SK-N-SH (cell line): Measurements from ENCODE around the gene AHCYL2. TPM values are rescaled to one million over a fixed set of nuclear protein-coding genes. Genes with fewer than 3 reads are reported as not detected.

Experiments used
- CTCF ChIA-PET: fragments of 300-600, 350-600 bp; formaldehyde crosslinking; extraction: SDS; loops from one replicate; lab custom pipeline; 2021; lab: Yijun Ruan, JAX
- POLR2A ChIA-PET: fragments of 350-600 bp; sonication (Branson Sonifier 250); formaldehyde crosslinking; extraction: SDS; loops from one replicate; lab custom pipeline; 2020; ENCODE audit warnings: antibody characterized with exemption, inconsistent platforms; lab: Yijun Ruan, JAX
- DNase-seq: peaks from one replicate; pipeline ENCODE4 v3.0.0; 2012
- H2AFZ ChIP-seq: fragments of 200-600 bp; sonication (generic); 2 replicates; pipeline ENCODE4 v1.8.1; 2016; ENCODE audit warnings: antibody characterized with exemption, mild to moderate bottlenecking, low read depth
- H3F3A ChIP-seq: fragments of 200-600 bp; sonication (generic); replicated peaks from 2 replicates; pipeline ENCODE3; 2016; ENCODE audit warnings: antibody characterized with exemption, mild to moderate bottlenecking; ENCODE audit not compliant: insufficient read depth
- H3K27ac ChIP-seq, 2 experiments: fragments of 200-500 bp in 1 of 2; fragments of 200-600 bp in 1 of 2; sonication (Bioruptor generic) in 1 of 2; sonication (generic), shearing (Covaris generic) in 1 of 2; 2 replicates each; pipeline versions ENCODE4 v1.5.1 to v1.6.1; 2014 to 2016; ENCODE audit warnings: low read depth in 2 of 2, inconsistent platforms in 1 of 2, low read length in 1 of 2, mild to moderate bottlenecking in 1 of 2, mixed read lengths in 1 of 2
- H3K27me3 ChIP-seq: fragments of 200-600 bp; sonication (generic), shearing (Covaris generic); 2 replicates; pipeline ENCODE4 v1.6.1; 2016; ENCODE audit warnings: mixed run types; ENCODE audit not compliant: insufficient read depth
- H3K36me3 ChIP-seq, 2 experiments: fragments of 200-500 bp in 1 of 2; fragments of 200-600 bp in 1 of 2; sonication (Bioruptor generic) in 1 of 2; sonication (generic) in 1 of 2; replicated peaks in 1 of 2; 2 replicates each; pipeline versions ENCODE3 to v1.5.1; 2014 to 2016; ENCODE audit warnings: low read length in 1 of 2, mild to moderate bottlenecking in 1 of 2; ENCODE audit not compliant: insufficient read depth in 2 of 2, control insufficient read depth in 1 of 2
- H3K4me1 ChIP-seq, 2 experiments: fragments of 200-500 bp in 1 of 2; fragments of 200-600 bp in 1 of 2; sonication (Bioruptor generic) in 1 of 2; sonication (generic), shearing (Covaris generic) in 1 of 2; 2 replicates each; pipeline versions ENCODE4 v1.5.1 to v1.6.1; 2014 to 2016; ENCODE audit warnings: low read depth in 1 of 2, low read length in 1 of 2, mixed run types in 1 of 2; ENCODE audit not compliant: insufficient read depth in 2 of 2, control insufficient read depth in 1 of 2
- H3K4me2 ChIP-seq: fragments of 200-600 bp; sonication (generic), shearing (Covaris generic); 2 replicates; pipeline ENCODE4 v1.6.1; 2017; ENCODE audit warnings: mixed run types
- H3K4me3 ChIP-seq, 2 experiments: fragments of 200-500 bp in 1 of 2; fragments of 200-600 bp in 1 of 2; sonication (Bioruptor generic) in 1 of 2; sonication (generic), shearing (Covaris generic) in 1 of 2; 2 replicates each; pipeline versions ENCODE4 v1.5.1 to v1.8.1; 2014 to 2016; ENCODE audit warnings: low read depth in 2 of 2, inconsistent platforms in 1 of 2, low read length in 1 of 2, mild to moderate bottlenecking in 1 of 2, mixed read lengths in 1 of 2, moderate library complexity in 1 of 2
- H3K79me2 ChIP-seq: fragments of 200-600 bp; sonication (generic); 2 replicates; pipeline ENCODE4 v1.8.1; 2017; ENCODE audit warnings: mild to moderate bottlenecking; ENCODE audit not compliant: insufficient read depth
- H3K9ac ChIP-seq: fragments of 200-600 bp; sonication (generic); 2 replicates; pipeline ENCODE4 v1.6.1; 2017; ENCODE audit warnings: mixed run types
- H3K9me2 ChIP-seq: fragments of 200-600 bp; sonication (generic); 2 replicates; pipeline ENCODE4 v1.6.1; 2017; ENCODE audit warnings: mixed run types
- H3K9me3 ChIP-seq: fragments of 200-600 bp; sonication (generic); 2 replicates; pipeline ENCODE4 v1.6.1; 2017; ENCODE audit warnings: mixed run types, mild to moderate bottlenecking, moderate library complexity
- H4K20me1 ChIP-seq: fragments of 200-600 bp; sonication (generic); 2 replicates; pipeline ENCODE4 v1.6.1; 2017; ENCODE audit warnings: mild to moderate bottlenecking, mixed run types; ENCODE audit not compliant: insufficient read depth
- CTCF ChIP-seq: fragments of 200-600 bp; sonication (generic); IDR thresholded peaks from 2 replicates; pipeline ENCODE4 v1.6.1; 2017; ENCODE audit warnings: antibody characterized with exemption, mild to moderate bottlenecking, moderate library complexity
- ELF1 ChIP-seq: IDR thresholded peaks from 2 replicates; pipeline ENCODE4 v1.4.0; 2012
- EP300 ChIP-seq, 2 experiments: IDR thresholded peaks; 2 replicates each; pipeline versions ENCODE4 v1.4.0 to v1.6.1; 2012; ENCODE audit warnings: borderline replicate concordance in 1 of 2, low read depth in 1 of 2, low read length in 1 of 2
- EZH2phosphoT487 ChIP-seq: fragments of 200-600 bp; sonication (generic); IDR thresholded peaks from 2 replicates; pipeline ENCODE4 v1.6.1; 2017; ENCODE audit warnings: low read depth, mixed run types, mild to moderate bottlenecking, antibody characterized with exemption, moderate library complexity, borderline replicate concordance
- FOSL2 ChIP-seq: IDR thresholded peaks from 2 replicates; pipeline ENCODE4 v1.4.0; 2012; ENCODE audit warnings: low read depth, mild to moderate bottlenecking, moderate library complexity, borderline replicate concordance
- FOXM1 ChIP-seq: IDR thresholded peaks from 2 replicates; pipeline ENCODE4 v1.4.0; 2012; ENCODE audit warnings: low read depth, mild to moderate bottlenecking
- GABPA ChIP-seq: IDR thresholded peaks from 2 replicates; pipeline ENCODE4 v1.4.0; 2012; ENCODE audit warnings: low read depth, mild to moderate bottlenecking
- GATA2 ChIP-seq: sonication (generic); formaldehyde crosslinking; IDR thresholded peaks from 2 replicates; pipeline ENCODE4 v1.5.0; 2020; ENCODE audit warnings: mild to moderate bottlenecking, missing genetic modification reagents
- IRF3 ChIP-seq: fragments of 150-350 bp; IDR thresholded peaks from 2 replicates; pipeline ENCODE4 v1.6.1; 2016; ENCODE audit warnings: mild to moderate bottlenecking, low read depth, low read length
- MEF2A ChIP-seq: IDR thresholded peaks from 2 replicates; pipeline ENCODE4 v1.4.0; 2012; ENCODE audit warnings: low read depth, borderline replicate concordance
- NFIC ChIP-seq: IDR thresholded peaks from 2 replicates; pipeline ENCODE4 v1.4.0; 2012; ENCODE audit warnings: borderline replicate concordance
- NRF1 ChIP-seq: IDR thresholded peaks from 2 replicates; pipeline ENCODE4 v1.6.1; 2012; ENCODE audit warnings: low read depth, mild to moderate bottlenecking, low read length
- POLR2AphosphoS5 ChIP-seq: IDR thresholded peaks from 2 replicates; pipeline ENCODE4 v1.6.1; 2012; ENCODE audit warnings: low read depth, low read length
- RAD21 ChIP-seq: IDR thresholded peaks from 2 replicates; pipeline ENCODE4 v1.6.1; 2012; ENCODE audit warnings: mild to moderate bottlenecking, low read length
- RCOR1 ChIP-seq: fragments of 150-350 bp; IDR thresholded peaks from 2 replicates; pipeline ENCODE4 v1.6.1; 2017; ENCODE audit warnings: antibody characterized with exemption, low read length
- RXRA ChIP-seq: IDR thresholded peaks from 2 replicates; pipeline ENCODE4 v1.4.0; 2012; ENCODE audit warnings: low read depth, mild to moderate bottlenecking, borderline replicate concordance
- SIN3A ChIP-seq: IDR thresholded peaks from 2 replicates; pipeline ENCODE4 v1.6.1; 2012; ENCODE audit warnings: low read depth, mild to moderate bottlenecking, low read length, moderate library complexity, borderline replicate concordance
- TCF12 ChIP-seq: IDR thresholded peaks from 2 replicates; pipeline ENCODE4 v1.4.0; 2012
- TEAD4 ChIP-seq: IDR thresholded peaks from 2 replicates; pipeline ENCODE4 v1.4.0; 2012; ENCODE audit warnings: mild to moderate bottlenecking, borderline replicate concordance; ENCODE audit not compliant: insufficient read depth
- YY1 ChIP-seq: IDR thresholded peaks from 2 replicates; pipeline ENCODE4 v1.4.0; 2012; ENCODE audit warnings: low read depth, mild to moderate bottlenecking
- WGBS: methylation state at CpG from one replicate; pipeline ENCODE4 v1.1.6; 2017; ENCODE audit warnings: low lambda C conversion rate; 5-methylcytosine and 5-hydroxymethylcytosine counted together
- polyA plus RNA-seq, 3 experiments: library from polyadenylated mRNA; depleted of rRNA; stranded (reverse); fragments of >200 nt; gene quantifications; 2 replicates each; pipeline ENCODE4 v1.2.3, GENCODE V29; 2012

Gene AHCYL2
- polyA plus RNA-seq, 1 of the 3 experiments (the other 2 are of a cell fraction): 20.4 TPM

- Histone ChIP-seq H3K27ac (no peak overlapping the region), H3K27me3 (no peaks in the 10 kb centered on the region), H3K4me2 (no peak overlapping the region), H3K4me3 (no peak overlapping the region), H3K79me2 (no peaks in the 10 kb centered on the region), H3K9me2 (no peaks in the 10 kb centered on the region), H4K20me1 (no peaks in the 10 kb centered on the region), H3F3A (no peaks in the 10 kb centered on the region), H3K9me3 (no peaks in the 10 kb centered on the region), H3K9ac (no peak overlapping the region), H3K36me3 (peaks cover 0 to 19% of the 10 kb centered on the region in 2 experiments), H3K4me1 (peaks cover 0 to 2% of the 10 kb centered on the region in 2 experiments; a peak in 2 of 4 replicates), H2AFZ (no peak overlapping the region)
- DNase-seq: no peak
- POLR2A ChIA-PET: no interaction called here
- WGBS: 94% methylated on average over 2 of the region's 2 CpGs
- CTCF ChIA-PET: interaction anchor here (1.1 to 7.3 kb wide), 3 partner anchors 17 to 78 kb away, joined by 3 to 67 read pairs (median 5); no protein-coding TSS in a partner anchor
- no peak for TF ChIP-seq CTCF
- TF ChIP-seq IRF3: no peak
- TF ChIP-seq RCOR1: no peak
- TF ChIP-seq SIN3A: no peak
- no peak for TF ChIP-seq POLR2AphosphoS5
- TF ChIP-seq TCF12: no peak
- TF ChIP-seq RAD21: no peak
- no peak for TF ChIP-seq EZH2phosphoT487
- TF ChIP-seq EP300 (IDR thresholded peaks at IDR 0.05; ENCODE audit: borderline replicate concordance in 1 of 2, low read depth in 1 of 2, low read length in 1 of 2): no peak
- TF ChIP-seq MEF2A: no peak
- no peak for TF ChIP-seq NFIC
- TF ChIP-seq NRF1: no peak
- no peak for TF ChIP-seq TEAD4
- no peak for TF ChIP-seq ELF1
- no peak for TF ChIP-seq GATA2 (CRISPR knock-in tag)
- TF ChIP-seq GABPA: no peak
- TF ChIP-seq YY1: no peak
Measured at GRCh38 chr7:129393255-129393654, 168.4 kb downstream of the AHCYL2 start.

- Histone ChIP-seq H3K4me2 (no peak overlapping the region), H3K9ac (no peak overlapping the region), H3F3A (no peaks in the 10 kb centered on the region), H3K79me2 (no peaks in the 10 kb centered on the region), H3K9me3 (no peaks in the 10 kb centered on the region), H3K9me2 (no peaks in the 10 kb centered on the region), H4K20me1 (no peaks in the 10 kb centered on the region), H3K4me3 (no peak overlapping the region), H3K27me3 (no peaks in the 10 kb centered on the region), H2AFZ (no peak overlapping the region)
- no peak for DNase-seq
- WGBS: 97% methylated on average over 4 of the region's 4 CpGs
- TF ChIP-seq FOXM1: no peak
- TF ChIP-seq FOSL2: no peak
- no peak for TF ChIP-seq RXRA
- no peak for TF ChIP-seq RAD21
- TF ChIP-seq, all 33 proteins: peak for 0
- H3K4me1 ChIP-seq: peaks cover 0 to 2% of the 10 kb centered on the region in 2 experiments; a peak in 2 of 4 replicates
- ChIA-PET CTCF (interaction anchor here (1.1 kb wide), 1 partner anchor 77 kb away, joined by 3 read pairs; no protein-coding TSS in a partner anchor), POLR2A (no interaction called here)
- peaks cover 0 to 19% of the 10 kb centered on the region in 2 experiments for H3K36me3 ChIP-seq
- H3K27ac ChIP-seq: no peak overlapping the region
Measured at GRCh38 chr7:129394101-129394500, 169.3 kb downstream of the AHCYL2 start.
